Endothelial cell of hepatic sinusoid (primary cell): ENCODE measurements around the gene PKP4.

ENCODE experiments used
- in situ Hi-C: cut with HindIII; loops from 2 replicates; pipeline ENCODE4 v1.10.0; 2017; ENCODE audit warnings: low sequenced_read_pairs

The PKP4 gene

DNA sequence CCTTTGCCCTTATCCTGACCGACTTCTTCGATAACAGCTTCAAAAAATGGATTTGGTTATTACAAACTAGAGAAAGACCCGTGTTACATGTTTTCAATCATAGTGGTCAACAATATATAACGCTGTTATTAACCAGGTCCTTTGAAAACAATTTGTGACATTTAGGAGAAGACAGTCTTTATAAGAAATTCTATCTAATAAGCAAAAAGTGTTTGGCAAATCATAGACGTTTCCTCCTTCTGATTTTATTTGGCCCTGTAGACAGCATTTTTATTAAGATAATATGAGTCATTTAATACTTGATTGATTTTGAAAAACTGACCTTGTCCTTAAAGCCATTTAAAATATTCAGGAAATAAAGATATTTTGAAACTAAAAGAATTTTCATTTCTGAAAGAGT is 177.9 kb downstream of the PKP4 start:
- in situ Hi-C loops: no loop called here

- in situ Hi-C loops: no loop called here
These were observed 179.3 kb downstream of the PKP4 start for GRCh38 chr2:158635961-158636601.

GRCh38 chr2:158637357-158637756 is 180.6 kb downstream of the PKP4 start:
- in situ Hi-C loops: no loop called here

GRCh38 chr2:158644139-158644538 is 187.4 kb downstream of the PKP4 start:
- in situ Hi-C loops: no loop called here

DNA sequence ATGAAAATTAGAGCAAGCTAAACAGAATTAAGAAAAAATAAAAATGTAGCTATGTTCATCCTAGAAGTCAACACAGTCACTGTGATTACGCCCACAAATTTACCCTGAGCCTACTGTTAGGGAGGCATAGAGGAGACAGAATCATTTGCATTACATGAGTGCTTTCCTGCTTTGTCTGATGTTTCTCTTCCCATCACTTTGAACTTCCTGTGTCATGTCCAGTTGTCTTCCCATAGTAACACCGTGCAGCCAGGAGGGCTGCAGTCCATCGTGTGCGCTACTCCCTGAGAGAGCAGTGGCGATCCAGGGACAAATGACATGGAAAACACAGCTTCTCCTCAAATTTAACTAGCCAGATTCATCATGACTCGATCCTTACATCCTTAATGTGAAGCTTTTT is 188.5 kb downstream of the PKP4 start:
- in situ Hi-C loops: loop anchor here (5.0 kb wide), 2 partner anchors 102 to 178 kb away; no protein-coding TSS in a partner anchor

GRCh38 chr2:158647436-158648231 is 190.9 kb downstream of the PKP4 start:
- in situ Hi-C loops: loop anchor here (5.0 kb wide), 2 partner anchors 100 to 180 kb away; no protein-coding TSS in a partner anchor

GRCh38 chr2:158649846-158650245 is 193.1 kb downstream of the PKP4 start:
- in situ Hi-C loops: loop anchor here (5.0 kb wide), 2 partner anchors 97 to 183 kb away; no protein-coding TSS in a partner anchor

GRCh38 chr2:158650646-158651357 is 194.1 kb downstream of the PKP4 start:
- in situ Hi-C loops: no loop called here

- in situ Hi-C loops: no loop called here
These were observed 194.8 kb downstream of the PKP4 start for GRCh38 chr2:158651358-158652057.

DNA sequence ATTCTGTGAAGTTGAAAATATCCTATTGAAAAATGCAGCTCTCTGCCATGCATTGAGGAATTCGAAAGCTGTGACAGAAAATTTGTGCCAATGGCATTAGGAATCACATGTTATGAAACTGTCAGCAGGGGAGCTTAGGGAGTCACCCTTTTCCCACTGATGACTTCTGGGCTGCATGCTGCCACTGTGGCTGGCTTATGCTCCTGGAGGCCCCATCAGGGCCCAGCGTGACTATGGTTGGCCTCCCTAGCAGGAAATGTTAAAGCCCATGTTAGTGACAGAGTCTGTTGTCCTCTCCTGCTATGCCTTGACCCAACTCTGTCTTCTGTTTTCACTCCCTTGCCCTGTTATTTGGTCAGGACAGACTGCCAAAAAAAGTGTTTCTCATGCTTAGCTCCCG is 198.9 kb downstream of the PKP4 start:
- in situ Hi-C loops: loop anchor here (5.0 kb wide), 2 partner anchors 38 to 83 kb away; no protein-coding TSS in a partner anchor

GRCh38 chr2:158656492-158657229 is 199.9 kb downstream of the PKP4 start:
- in situ Hi-C loops: loop anchor here (5.0 kb wide), 2 partner anchors 39 to 84 kb away; no protein-coding TSS in a partner anchor

- in situ Hi-C loops: loop anchor here (5.0 kb wide), 2 partner anchors 41 to 86 kb away; no protein-coding TSS in a partner anchor
These were observed 201.6 kb downstream of the PKP4 start for GRCh38 chr2:158658396-158658795.

- in situ Hi-C loops: loop anchor here (5.0 kb wide), 2 partner anchors 42 to 87 kb away; no protein-coding TSS in a partner anchor
These were observed 202.7 kb downstream of the PKP4 start for GRCh38 chr2:158659483-158659882.

GRCh38 chr2:158661231-158661630 is 204.5 kb downstream of the PKP4 start:
- in situ Hi-C loops: no loop called here

DNA sequence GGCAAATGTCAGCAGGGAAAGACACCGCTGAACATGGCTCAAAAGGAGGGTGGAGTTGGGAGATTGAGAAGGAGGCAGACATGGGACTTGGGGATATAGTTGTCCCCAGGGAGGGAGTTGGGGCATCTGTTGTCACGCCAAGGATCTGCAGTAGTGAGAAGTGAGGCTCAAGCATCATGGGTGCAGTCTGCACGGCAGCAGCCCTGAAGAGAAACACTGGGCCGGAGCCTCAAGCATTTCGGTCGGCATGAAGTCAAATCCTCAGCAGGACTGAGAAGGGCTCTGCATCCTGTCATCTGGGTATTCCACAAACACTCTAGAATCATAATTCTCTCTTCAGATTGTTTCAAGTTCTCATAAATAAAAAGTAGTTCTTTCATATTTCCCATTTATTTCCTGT is 205.7 kb downstream of the PKP4 start:
- in situ Hi-C loops: no loop called here

GRCh38 chr2:158663796-158664195 is 207.0 kb downstream of the PKP4 start:
- in situ Hi-C loops: no loop called here

DNA sequence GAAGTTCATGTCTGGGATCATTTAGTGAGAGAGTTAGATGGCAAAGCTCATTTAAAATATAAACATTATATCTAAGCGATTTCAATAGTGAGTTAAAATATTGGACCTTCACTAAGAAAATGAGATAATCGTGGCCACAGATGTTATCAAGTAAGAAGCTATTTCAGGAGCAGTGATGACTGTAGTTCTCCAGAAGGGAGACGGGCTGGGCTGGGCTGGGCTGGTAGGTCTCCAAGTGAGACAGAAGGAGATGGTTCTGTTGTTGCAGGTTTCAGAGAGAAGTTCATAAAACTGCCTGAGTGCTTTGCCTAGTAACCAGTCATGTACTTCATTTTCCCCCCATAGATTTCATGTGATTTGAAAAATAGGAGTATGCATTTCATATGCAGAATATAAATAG is 208.2 kb downstream of the PKP4 start:
- in situ Hi-C loops: no loop called here

DNA sequence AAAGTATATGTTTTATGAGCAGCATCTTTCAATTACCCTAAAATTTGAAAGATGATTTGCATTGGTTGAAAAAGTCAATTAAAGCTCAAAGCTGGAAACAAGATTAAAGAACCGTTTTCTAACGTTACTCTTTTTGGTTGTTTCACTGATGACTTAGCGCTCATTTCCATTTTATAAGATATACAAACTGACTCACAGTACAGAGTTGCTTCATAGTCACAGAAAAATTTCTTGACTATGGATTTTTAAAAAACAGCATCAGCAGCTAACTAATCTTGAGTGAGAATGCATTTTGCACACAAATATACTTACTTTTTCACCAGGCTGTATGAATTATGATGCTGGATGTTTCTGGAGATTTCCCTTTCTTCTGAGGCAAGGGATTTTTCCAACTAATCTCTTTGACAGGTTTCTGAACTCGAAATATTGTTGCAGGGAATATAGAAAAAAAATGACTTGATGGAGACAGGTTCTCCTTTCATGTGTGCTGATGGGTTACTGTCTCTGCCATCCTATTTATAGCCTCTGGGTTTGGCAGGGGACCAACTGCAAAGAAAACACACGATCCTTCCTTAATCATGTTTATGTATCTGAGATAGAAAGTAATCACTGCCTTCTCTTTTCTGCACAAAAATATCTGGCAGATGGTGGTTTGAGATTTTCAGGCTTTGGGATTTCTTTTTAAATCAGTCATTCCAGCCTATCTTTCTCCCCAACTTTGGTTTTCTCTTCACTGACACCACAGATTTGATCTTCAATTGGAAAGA is 209.0 kb downstream of the PKP4 start:
- in situ Hi-C loops: no loop called here

DNA sequence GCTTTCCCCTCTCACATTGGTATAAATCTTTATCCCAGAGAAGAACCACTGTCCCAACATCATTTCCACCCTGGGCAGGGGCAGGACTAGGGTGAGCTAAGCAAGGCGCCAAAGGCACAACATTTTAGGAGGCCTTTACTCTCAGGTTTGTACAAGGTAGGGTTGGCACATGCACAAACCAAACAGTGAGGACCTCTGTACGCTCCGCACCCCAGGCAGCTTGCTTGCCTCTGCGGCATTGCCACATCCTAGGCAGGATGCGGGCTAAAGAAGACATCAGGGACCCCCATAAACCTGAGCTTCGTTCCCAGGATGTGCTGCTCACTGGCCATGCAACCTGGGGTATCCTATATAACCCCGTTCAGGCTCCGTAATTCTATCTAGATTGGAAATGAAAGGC is 210.2 kb downstream of the PKP4 start:
- in situ Hi-C loops: no loop called here
